A172 (cell line): ENCODE results near the gene NF1. TPM values are rescaled to one million over a fixed set of nuclear protein-coding genes. Genes with fewer than 3 reads are reported as not detected.
"Not testable (repeated sequence)": the region's sequence is repeated elsewhere in the genome, so short reads cannot be mapped to it uniquely, and the experiment has no call there.

ENCODE experiments used
- DNase-seq: peaks from one replicate; pipeline ENCODE4 v3.0.0-alpha.2; 2015; ENCODE audit warnings: low spot score
- total RNA-seq: library from RNA; depleted of rRNA; stranded (reverse); fragments of >200 nt; shearing (Covaris generic); gene quantifications from 2 replicates; pipeline ENCODE4 v1.2.3, GENCODE V29; 2014

Gene NF1
- total RNA-seq, 1 experiment from 2014 or later: 32.7 TPM

- DNase-seq: not testable (repeated sequence)
These were observed 288.7 kb downstream of the NF1 start for GRCh38 chr17:31383488-31383887.

- DNase-seq: no peak
These were observed 290.9 kb downstream of the NF1 start for GRCh38 chr17:31385428-31386285.

- DNase-seq: no peak
These were observed 291.8 kb downstream of the NF1 start for GRCh38 chr17:31386542-31387075.

- DNase-seq: no peak
These were observed 292.7 kb downstream of the NF1 start for GRCh38 chr17:31387438-31387837.

- no peak for DNase-seq
These were observed 293.6 kb downstream of the NF1 start for GRCh38 chr17:31388351-31388750.

- no peak for DNase-seq
These were observed 294.2 kb downstream of the NF1 start for GRCh38 chr17:31388770-31389656.

- DNase-seq: no peak
These were observed 295.0 kb downstream of the NF1 start for GRCh38 chr17:31389657-31390381.

- DNase-seq: no peak
These were observed 295.6 kb downstream of the NF1 start for GRCh38 chr17:31390426-31390747.

- DNase-seq: no peak
These were observed 296.1 kb downstream of the NF1 start for GRCh38 chr17:31390748-31391495.

GRCh38 chr17:31391496-31391949, 296.7 kb downstream of the NF1 start, which contains the start of gene RAB11FIP4:
Gene RAB11FIP4 (plus strand): TSS chr17:31391675. CDS start chr17:31391853, 178 bp downstream.
- DNase-seq: no peak

GRCh38 chr17:31392002-31392855, 297.5 kb downstream of the NF1 start:
- DNase-seq: no peak

GRCh38 chr17:31392856-31393748, 298.3 kb downstream of the NF1 start:
- no peak for DNase-seq

- DNase-seq: no peak
These were observed 299.0 kb downstream of the NF1 start for GRCh38 chr17:31393749-31394146.

- DNase-seq: peak; percentile 28
These were observed 299.8 kb downstream of the NF1 start for GRCh38 chr17:31394544-31394943.

GRCh38 chr17:31397256-31397939, 302.6 kb downstream of the NF1 start:
- DNase-seq: no peak

GRCh38 chr17:31398381-31399311, 303.9 kb downstream of the NF1 start:
- no peak for DNase-seq

GRCh38 chr17:31400481-31400950, 305.7 kb downstream of the NF1 start:
- no peak for DNase-seq
